Tibial nerve (tissue), 4 donors: ENCODE results near the gene TBXAS1. TPM values are rescaled to one million over a fixed set of nuclear protein-coding genes. Genes with fewer than 3 reads are reported as not detected.

Source experiments
- DNase-seq, 2 donors: peaks; one replicate each; pipeline ENCODE4 v3.0.0-alpha.2; 2019; ENCODE audit warnings: low spot score in 2 of 2
- H3K27ac ChIP-seq, 4 donors: fragments of 200-600 bp; sonication (generic) in 3 of 4; one replicate each; pipeline ENCODE4 v1.5.1; 2017 to 2019; ENCODE audit warnings: mild to moderate bottlenecking in 1 of 4
- H3K27me3 ChIP-seq, 2 donors: fragments of 200-600 bp; sonication (generic) in 1 of 2; one replicate each; pipeline versions ENCODE4 v1.5.1 to v1.6.0; 2017 to 2019
- H3K36me3 ChIP-seq, 3 donors: fragments of 200-600 bp; sonication (generic); one replicate each; pipeline ENCODE4 v1.5.1; 2018 to 2019
- H3K4me1 ChIP-seq, 4 donors: fragments of 200-600 bp; sonication (generic) in 3 of 4; one replicate each; pipeline ENCODE4 v1.5.1; 2017 to 2019
- H3K4me3 ChIP-seq, 4 donors: fragments of 200-600 bp; sonication (generic) in 3 of 4; one replicate each; pipeline ENCODE4 v1.5.1; 2017 to 2019; ENCODE audit warnings: mild to moderate bottlenecking in 1 of 4, moderate library complexity in 1 of 4
- H3K9me3 ChIP-seq, 4 donors: fragments of 200-600 bp; sonication (generic) in 3 of 4; one replicate each; pipeline ENCODE4 v1.5.1; 2017 to 2019
- EP300 ChIP-seq, 2 donors: sonication (generic); formaldehyde crosslinking; IDR thresholded peaks; one replicate each; pipeline ENCODE4 v1.6.1; 2017; ENCODE audit warnings: antibody characterized with exemption in 2 of 2, mild to moderate bottlenecking in 1 of 2
- POLR2A ChIP-seq, 2 donors: fragments of 450-650 bp; IDR thresholded peaks; one replicate each; pipeline ENCODE4 v1.6.1; 2017; ENCODE audit warnings: antibody characterized with exemption in 2 of 2, mild to moderate bottlenecking in 2 of 2, moderate library complexity in 2 of 2
- WGBS, 2 donors: methylation state at CpG; one replicate each; pipeline ENCODE4 v1.1.5; 2018; 5-methylcytosine and 5-hydroxymethylcytosine counted together
- total RNA-seq, 4 donors: library from RNA; depleted of rRNA; stranded (reverse); fragments of >200 nt; gene quantifications; one replicate each; pipeline ENCODE4 v1.1.0, GENCODE V29; 2016
- TF ChIP-seq, protein P1 (sequence below), 5 experiments: fragments of 200-600 bp in 3 of 5; fragments of 450-650 bp in 2 of 5; sonication (generic) in 3 of 5; IDR thresholded peaks; one replicate each; pipeline ENCODE4 v1.5.1; 2016 to 2019; ENCODE audit warnings: antibody characterized with exemption in 5 of 5, mild to moderate bottlenecking in 3 of 5, moderate library complexity in 2 of 5

The TBXAS1 gene
- total RNA-seq, 4 donors from 2014 or later = 19.0 to 80.4 (median 30.5) TPM

DNA sequence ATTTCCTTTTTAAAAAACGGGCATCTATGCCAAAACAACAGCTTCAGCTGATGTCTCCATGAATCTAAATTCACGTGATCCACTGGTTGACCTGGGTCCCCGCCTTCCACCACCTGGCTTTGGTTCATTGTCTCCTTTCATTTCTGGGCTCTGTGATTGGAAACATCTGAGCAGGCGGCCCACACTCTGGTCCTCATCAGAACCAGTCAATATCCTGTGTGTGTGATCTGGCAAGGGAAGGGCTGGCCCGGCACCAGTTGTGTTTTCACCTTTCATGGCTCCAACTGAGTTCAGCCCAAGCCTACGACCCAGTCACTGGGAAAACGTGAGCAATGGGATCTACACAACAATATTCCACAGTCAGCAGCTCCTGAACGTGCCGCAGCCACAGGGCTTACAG, 187.5 kb downstream of the TBXAS1 start:
- Histone ChIP-seq H3K9me3 (no peaks in the 10 kb centered on the region), H3K27me3 (no peaks in the 10 kb centered on the region), H3K27ac (no peak overlapping the region), H3K36me3 (peaks cover 0 to 8% (median 0%) of the 10 kb centered on the region in 3 donors), H3K4me1 (no peaks in the 10 kb centered on the region), H3K4me3 (no peak overlapping the region)
- TF ChIP-seq POLR2A (IDR thresholded peaks at IDR 0.05) (no peak), EP300 (IDR thresholded peaks at IDR 0.05) (no peak)
- TF ChIP-seq, protein P1, sequence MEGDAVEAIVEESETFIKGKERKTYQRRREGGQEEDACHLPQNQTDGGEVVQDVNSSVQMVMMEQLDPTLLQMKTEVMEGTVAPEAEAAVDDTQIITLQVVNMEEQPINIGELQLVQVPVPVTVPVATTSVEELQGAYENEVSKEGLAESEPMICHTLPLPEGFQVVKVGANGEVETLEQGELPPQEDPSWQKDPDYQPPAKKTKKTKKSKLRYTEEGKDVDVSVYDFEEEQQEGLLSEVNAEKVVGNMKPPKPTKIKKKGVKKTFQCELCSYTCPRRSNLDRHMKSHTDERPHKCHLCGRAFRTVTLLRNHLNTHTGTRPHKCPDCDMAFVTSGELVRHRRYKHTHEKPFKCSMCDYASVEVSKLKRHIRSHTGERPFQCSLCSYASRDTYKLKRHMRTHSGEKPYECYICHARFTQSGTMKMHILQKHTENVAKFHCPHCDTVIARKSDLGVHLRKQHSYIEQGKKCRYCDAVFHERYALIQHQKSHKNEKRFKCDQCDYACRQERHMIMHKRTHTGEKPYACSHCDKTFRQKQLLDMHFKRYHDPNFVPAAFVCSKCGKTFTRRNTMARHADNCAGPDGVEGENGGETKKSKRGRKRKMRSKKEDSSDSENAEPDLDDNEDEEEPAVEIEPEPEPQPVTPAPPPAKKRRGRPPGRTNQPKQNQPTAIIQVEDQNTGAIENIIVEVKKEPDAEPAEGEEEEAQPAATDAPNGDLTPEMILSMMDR (IDR thresholded peaks at IDR 0.05) = no peak
- WGBS, 2 donors = 64 to 78% methylated on average over 9 of the region's 9 CpGs
- DNase-seq = no peak

- Histone ChIP-seq H3K27me3 (no peaks in the 10 kb centered on the region), H3K27ac (no peak overlapping the region), H3K36me3 (peaks cover 0 to 13% (median 0%) of the 10 kb centered on the region in 3 donors), H3K9me3 (no peaks in the 10 kb centered on the region), H3K4me3 (no peak overlapping the region), H3K4me1 (no peaks in the 10 kb centered on the region)
- TF ChIP-seq EP300 (IDR thresholded peaks at IDR 0.05) (no peak), POLR2A (IDR thresholded peaks at IDR 0.05) (no peak)
- TF ChIP-seq, protein P1 (IDR thresholded peaks at IDR 0.05) = no peak
- no peak for DNase-seq
- 83 to 96% methylated on average over 4 to 7 of the region's 7 CpGs for WGBS, 2 donors
Observed at GRCh38 chr7:140017034-140017433, 188.0 kb downstream of the TBXAS1 start.

DNA sequence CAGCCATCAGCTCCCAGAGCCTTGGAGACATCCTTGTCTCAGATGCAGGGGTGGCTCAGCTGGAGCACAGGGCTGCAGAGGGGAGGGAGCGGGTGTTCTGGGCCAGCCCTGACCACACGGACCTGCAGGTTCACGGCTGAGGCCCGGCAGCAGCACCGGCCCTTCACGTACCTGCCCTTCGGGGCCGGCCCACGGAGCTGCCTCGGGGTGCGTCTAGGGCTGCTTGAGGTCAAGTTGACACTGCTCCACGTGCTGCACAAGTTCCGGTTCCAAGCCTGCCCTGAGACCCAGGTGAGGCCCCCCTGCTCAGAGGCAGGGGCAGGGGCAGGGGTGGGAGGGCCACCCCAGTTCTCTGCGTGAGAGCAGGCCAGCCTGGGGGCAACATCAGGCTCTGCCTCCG, 188.5 kb downstream of the TBXAS1 start:
- H3K36me3 ChIP-seq = peaks cover 0 to 18% (median 0%) of the 10 kb centered on the region in 3 donors
- TF ChIP-seq, protein P1 (IDR thresholded peaks at IDR 0.05) = no peak
- TF ChIP-seq POLR2A (IDR thresholded peaks at IDR 0.05) (no peak), EP300 (IDR thresholded peaks at IDR 0.05) (no peak)
- WGBS, 2 donors = 63 to 73% methylated on average over 6 to 12 of the region's 15 CpGs

DNA sequence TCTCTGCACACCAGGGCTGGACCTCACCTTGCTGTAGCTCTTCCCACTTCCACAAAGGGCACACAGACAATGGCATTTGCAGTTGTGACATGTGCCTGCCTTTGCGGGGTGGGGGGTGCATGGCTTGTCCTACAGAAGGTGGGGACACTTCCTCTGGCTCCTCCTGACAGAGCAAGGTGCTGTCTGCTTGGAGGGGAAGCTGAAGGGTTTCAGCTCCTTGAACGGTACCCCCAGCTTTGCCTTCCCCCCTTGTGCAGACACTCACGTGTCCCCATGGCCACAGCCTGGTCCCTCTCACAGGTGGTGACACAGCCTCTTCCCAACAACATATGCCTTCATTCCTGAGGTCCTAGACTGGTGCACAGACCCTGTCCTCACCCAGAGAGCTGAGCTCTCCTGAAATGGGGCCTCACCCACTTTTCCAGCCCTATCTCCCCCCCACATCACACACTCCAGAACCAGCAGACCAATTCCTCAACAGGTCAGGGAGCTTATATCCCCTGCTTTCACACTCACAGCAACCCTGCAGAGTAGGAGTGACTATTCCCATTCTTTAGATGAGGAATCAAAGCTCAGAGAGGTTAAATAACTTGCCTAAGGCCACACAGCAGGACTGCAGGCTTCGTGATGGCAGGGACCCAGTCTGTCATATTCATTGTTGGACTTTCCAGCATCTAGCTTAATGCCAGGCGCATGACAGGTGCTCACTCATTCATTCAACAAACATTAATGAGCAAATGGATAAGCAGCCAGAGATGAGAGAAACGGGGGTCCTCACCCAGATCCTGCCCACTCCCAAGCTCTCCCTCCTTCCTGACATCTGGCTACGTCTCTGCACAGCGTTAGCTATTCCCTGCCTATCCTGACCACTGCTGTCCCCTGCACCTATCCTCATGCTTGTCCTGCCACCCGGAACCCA, 189.3 kb downstream of the TBXAS1 start:
- H3K4me3 ChIP-seq = no peak overlapping the region
- TF ChIP-seq EP300 (IDR thresholded peaks at IDR 0.05) (no peak), POLR2A (IDR thresholded peaks at IDR 0.05) (no peak)
- TF ChIP-seq, protein P1 (IDR thresholded peaks at IDR 0.05) = no peak
- no peak overlapping the region for H3K27ac ChIP-seq
- H3K27me3 ChIP-seq = no peaks in the 10 kb centered on the region
- H3K9me3 ChIP-seq = no peaks in the 10 kb centered on the region
- no peak for DNase-seq
- 77 to 80% methylated on average over 9 of the region's 9 CpGs for WGBS, 2 donors
- peaks cover 0 to 27% (median 0%) of the 10 kb centered on the region in 3 donors for H3K36me3 ChIP-seq
- no peaks in the 10 kb centered on the region for H3K4me1 ChIP-seq

More for the DNA sequence above, 188.5 kb downstream of the TBXAS1 start:
- Histone ChIP-seq H3K4me1 (no peaks in the 10 kb centered on the region), H3K27ac (no peak overlapping the region), H3K4me3 (no peak overlapping the region), H3K27me3 (no peaks in the 10 kb centered on the region), H3K9me3 (no peaks in the 10 kb centered on the region)
- no peak for DNase-seq

GRCh38 chr7:140019172-140019571, 190.1 kb downstream of the TBXAS1 start:
- Histone ChIP-seq H3K4me1 (no peaks in the 10 kb centered on the region), H3K36me3 (peaks cover 0 to 34% (median 0%) of the 10 kb centered on the region in 3 donors), H3K4me3 (no peak overlapping the region), H3K27ac (no peak overlapping the region), H3K27me3 (no peaks in the 10 kb centered on the region), H3K9me3 (no peaks in the 10 kb centered on the region)
- TF ChIP-seq POLR2A (IDR thresholded peaks at IDR 0.05) (no peak), EP300 (IDR thresholded peaks at IDR 0.05) (no peak)
- TF ChIP-seq, protein P1 (IDR thresholded peaks at IDR 0.05) = no peak
- WGBS, 2 donors = 45 to 51% methylated on average over 11 of the region's 11 CpGs
- DNase-seq = no peak
